Testis (tissue), 2 donors: ENCODE measurements around the gene SGPP2.

ENCODE experiments used
- CTCF ChIP-seq, 3 experiments: fragments of 450-650 bp in 2 of 3; fragments of 200-600 bp in 1 of 3; sonication (generic) in 1 of 3; IDR thresholded peaks; one replicate each; pipeline ENCODE4 v1.5.1; 2016 to 2019; ENCODE audit warnings: antibody characterized with exemption in 3 of 3, mild to moderate bottlenecking in 2 of 3, moderate library complexity in 1 of 3
- POLR2A ChIP-seq: fragments of 450-650 bp; IDR thresholded peaks from one replicate; pipeline ENCODE4 v1.6.1; 2017; ENCODE audit warnings: antibody characterized with exemption, mild to moderate bottlenecking, moderate library complexity

DNA sequence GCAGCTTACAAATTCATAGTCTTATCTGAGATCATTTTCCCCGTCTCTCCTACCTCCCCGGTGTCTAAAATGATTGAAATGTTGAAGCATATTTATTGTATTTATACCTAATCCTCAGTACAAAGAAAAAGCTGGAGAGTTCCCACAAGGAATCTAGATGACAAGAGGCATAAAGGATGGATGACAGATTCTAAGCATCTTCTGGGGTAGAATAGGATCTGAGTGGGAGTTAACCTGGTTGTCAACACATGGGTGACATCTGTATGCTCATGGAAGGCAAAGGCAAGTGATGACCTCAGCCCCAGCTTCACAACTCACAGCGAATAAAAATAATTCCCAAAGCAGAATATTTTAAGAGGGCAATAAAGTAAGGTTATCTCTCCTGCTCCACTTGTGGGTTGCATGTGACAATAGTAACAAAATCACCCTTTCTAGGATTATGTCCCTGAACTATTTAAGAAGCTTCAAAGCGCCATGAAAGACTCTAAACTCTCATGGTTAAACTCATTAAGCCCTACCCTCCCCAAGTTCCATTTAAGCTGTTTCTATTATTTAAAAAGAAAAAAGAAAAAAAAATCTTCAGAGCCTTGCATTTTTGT lies 32.2 kb downstream of the SGPP2 start:
- TF ChIP-seq CTCF (IDR thresholded peaks at IDR 0.05) (no peak), POLR2A (no peak)
